Measurements from ENCODE around the gene NUDT22.

Gene NUDT22

DNA sequence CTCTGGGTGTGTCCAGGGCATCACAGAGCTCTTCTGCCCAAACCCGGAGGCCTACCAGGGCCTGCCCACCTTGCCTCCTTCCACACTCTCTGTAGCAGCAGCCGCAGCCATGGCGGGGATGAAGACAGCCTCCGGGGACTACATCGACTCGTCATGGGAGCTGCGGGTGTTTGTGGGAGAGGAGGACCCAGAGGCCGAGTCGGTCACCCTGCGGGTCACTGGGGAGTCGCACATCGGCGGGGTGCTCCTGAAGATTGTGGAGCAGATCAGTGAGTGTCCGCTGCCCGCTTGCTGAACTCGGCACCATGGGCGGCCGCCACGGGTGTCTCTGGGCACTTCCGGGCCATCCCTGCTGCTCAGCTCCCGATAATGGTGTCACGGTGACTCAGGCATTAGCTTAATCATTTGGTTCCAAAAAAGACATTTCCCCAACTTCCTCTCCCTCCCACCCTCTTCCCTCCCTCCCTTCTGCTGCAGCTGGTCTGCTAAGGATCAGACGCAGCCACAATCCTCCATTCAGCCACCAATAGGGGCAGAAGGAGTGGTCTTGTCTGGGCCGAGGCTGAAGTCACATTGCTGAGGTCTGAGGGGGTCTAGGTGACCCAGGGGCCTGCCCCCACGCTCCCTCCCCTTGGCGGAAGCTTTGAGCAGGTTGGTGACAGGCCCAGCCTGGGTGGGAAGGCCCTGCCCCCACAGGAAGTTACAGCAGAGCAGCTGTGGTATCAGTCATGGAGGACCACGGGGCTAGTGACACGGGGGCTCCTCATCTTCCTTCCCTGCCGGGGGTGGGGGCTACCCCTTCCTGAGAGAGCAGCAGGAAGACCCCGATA, 18.6 kb upstream of the NUDT22 start:
- DNase-seq = no peak

DNA sequence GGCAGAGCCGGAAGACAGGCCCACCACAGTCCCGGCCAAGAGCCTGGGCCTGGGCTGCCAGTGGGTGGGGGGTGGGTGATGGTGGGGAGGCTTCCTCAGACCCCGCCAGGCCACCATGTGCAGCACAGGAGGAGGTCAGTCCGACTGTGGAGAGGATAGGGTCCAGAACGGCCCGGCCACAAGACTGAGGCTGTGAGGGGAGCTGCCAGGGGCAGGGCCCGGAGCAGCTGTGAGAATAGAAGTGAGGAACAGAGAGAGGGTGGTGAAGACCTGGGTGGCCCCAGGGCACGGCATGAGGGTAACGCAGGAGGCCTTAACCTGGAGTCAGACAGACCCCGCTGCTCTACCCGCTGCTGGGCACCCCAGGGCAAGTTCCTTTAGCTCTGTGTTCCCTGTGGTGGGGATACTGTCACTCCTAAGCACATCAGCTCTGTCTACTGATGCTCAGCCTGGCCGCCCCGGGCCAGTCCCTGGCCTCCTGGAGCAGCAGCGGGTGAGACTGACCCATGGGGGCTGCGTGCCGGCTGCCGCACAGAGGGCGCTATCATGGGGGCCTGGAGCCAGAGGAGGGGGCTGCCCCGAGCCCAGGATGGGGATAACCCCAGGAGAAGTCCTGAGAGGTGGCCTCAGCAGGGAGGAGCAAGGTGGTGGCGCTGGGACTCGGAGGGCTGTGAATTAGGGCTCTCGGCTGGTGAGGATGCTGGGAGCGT, 17.8 kb upstream of the NUDT22 start:
- no peak for DNase-seq

DNA sequence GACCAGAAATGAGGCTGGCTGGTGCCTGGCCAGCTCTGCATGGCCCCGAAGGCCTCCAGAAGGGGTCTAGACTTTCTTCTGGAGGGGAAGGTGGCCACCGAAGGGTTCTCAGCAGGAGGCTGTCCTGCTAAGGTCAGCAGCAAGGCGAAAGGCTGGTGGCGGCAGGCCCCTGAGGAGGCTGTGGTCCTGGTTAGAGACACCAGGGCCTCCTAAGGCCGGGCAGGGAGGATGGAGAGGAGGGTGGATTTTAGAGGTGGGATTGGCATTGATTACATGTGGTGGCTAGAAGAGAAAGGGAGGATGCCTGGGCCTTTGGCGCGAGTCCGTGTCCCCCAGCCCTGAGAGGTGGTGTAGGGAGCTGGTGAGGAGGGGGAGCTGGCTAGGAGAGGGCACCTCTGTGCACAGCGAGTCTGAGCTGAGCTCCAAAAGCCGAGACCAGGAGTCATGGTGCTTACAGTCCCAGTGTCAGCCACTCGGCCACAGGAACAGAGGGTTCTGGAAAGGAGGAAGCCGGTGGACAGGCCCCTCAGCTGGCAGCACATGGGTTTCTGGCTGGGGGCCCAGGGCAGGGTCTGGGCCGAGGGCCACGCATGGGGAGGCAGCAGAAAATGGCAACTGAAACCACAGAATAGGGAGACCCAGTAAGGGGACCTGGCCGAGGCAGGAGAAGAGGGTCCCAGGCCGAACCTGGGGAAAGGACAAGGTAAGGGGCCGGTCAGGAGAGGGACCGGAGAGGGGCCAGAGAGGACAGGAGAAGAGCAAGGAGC, 17.1 kb upstream of the NUDT22 start:
- DNase-seq = no peak

DNA sequence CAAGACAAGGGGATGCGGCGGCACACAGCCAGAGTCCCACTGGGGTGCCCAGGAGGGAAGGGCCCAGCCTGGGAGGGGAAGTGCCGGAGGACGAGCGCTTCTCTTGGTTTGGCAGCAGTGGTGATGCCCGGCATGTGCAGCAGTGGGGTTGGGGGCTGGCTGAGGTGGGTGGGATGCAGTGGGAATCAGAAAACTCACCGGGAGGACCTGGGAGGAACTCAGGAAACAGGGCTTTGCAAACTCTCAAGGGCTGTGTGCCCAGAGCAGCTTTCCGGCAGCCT, 16.6 kb upstream of the NUDT22 start:
- DNase-seq = no peak

DNA sequence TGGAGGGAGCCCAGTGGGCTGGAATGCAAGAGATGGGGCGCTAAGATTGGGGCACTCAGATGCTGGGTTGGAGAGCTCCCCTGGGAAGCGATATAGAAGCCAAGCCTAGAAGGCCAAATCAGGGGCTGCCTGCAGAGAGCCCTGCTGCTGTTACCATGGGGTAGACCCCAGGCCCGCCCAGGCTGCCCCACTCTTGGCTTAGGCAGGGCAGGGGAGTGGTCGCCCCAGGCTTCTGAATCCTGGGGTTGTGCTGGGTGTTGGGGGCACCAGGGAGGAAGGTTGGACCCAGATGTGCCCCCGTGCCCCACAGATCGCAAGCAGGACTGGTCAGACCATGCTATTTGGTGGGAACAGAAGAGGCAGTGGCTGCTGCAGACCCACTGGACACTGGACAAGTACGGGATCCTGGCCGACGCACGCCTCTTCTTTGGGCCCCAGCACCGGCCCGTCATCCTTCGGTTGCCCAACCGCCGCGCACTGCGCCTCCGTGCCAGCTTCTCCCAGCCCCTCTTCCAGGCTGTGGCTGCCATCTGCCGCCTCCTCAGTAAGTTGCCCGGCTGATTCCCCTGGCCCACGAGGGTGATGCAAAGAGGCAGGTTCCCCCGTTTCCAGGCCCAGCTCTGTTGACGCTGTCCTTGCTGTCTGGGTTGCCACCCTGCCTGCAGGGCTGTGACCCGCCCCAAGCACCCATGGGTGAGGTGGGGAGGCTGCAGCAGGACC, 15.6 kb upstream of the NUDT22 start:
- DNase-seq = no peak

DNA sequence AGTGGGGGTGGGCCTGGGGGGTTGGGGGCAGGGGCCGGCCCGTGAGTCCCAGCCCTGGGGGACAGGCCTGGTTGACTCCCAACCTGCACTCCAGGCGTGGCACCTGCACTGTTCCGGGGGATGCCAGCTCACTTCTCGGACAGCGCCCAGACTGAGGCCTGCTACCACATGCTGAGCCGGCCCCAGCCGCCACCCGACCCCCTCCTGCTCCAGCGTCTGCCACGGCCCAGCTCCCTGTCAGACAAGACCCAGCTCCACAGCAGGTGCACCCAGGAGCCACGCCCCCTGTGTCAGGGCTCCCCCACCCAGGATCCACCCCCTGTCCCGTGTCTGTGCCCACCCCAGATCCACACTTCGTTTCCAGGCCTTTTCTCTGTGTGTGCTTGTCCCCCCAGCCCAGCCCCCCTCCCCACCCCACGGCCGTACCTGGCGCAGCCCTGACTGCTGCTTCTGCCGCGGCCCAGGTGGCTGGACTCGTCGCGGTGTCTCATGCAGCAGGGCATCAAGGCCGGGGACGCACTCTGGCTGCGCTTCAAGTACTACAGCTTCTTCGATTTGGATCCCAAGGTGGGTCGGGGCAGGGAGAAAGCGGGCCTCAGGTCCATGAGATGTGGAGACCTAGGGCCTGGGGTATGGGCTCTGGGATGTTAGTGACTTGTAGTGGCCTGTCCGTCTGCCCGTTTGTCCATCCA, 14.7 kb upstream of the NUDT22 start:
- no peak for DNase-seq

DNA sequence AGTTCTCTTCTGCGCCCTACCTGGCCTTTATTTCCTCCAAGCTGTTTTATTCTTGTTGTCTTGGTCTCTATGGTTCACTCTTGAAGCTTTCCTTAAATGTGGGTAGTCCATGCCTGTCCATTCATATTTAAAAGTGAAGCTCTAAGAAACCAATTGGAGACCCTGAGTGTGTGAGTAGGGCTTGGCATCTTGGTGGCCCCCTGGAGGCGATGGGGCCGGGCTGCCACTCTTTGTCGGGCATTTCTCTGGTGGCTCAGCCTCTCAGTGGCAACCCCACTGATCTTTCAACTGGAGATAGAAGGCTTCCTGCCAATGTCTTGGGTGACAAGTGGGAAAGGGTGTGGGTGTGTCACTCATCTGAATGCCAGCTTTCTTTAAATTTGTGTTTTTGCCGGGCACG, 9.2 kb upstream of the NUDT22 start:
- DNase-seq = no peak

DNA sequence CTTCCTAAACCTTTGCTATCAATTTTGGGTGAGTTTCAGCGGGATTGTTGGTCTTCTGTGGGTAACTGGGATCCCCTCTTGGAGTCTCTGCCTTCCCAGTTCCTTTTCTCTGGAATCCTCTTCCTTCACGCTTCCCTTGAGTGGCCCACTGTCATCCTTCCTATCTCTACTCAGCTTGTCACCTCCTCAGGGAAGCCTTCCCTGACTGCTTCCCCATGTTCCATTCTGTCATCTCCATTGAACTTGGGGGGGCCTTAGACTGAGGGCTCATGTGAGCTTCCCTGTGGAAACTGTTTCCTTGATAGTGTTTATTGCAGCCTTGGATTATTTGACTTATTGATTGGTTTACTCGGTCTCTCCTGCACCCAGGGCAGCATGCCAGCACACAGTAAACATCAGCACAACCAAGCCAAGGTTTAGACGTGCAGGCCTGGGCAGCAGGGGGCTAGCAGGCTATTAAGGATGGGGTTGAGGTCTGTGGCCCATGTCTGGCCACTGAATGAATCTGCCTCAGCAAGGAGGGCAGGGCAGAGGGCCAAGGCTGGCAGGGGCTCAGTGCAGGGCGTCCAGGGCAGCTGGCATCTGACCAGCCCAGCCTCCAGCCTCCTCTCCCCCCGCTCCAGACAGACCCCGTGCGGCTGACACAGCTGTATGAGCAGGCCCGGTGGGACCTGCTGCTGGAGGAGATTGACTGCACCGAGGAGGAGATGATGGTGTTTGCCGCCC, 7.3 kb upstream of the NUDT22 start:
- no peak for DNase-seq

DNA sequence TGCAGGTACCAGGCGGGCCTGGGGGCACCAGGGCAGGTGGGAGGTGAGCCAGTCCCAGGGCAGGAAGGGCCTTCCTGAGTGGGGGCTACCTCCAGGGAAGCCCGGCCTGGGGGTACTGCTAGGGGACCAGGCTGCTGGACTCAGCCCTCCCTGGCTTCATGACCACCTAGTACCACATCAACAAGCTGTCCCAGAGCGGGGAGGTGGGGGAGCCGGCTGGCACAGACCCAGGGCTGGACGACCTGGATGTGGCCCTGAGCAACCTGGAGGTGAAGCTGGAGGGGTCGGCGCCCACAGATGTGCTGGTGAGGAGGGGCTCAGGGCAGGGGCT, 6.8 kb upstream of the NUDT22 start:
- no peak for DNase-seq

DNA sequence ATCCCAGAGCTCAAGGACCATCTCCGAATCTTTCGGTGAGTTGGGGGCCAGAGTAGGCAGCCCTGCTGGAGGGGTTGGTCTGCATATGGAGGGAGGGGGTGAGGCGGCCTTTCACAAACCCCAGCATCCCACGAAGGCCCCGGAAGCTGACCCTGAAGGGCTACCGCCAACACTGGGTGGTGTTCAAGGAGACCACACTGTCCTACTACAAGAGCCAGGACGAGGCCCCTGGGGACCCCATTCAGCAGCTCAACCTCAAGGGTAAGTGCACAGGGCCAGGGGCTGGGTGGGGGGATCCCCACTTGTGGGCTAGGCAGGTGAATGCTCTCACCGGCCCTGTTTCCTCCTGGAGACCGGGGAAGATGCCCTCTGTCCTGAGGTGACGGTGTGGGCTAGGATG, 6.3 kb upstream of the NUDT22 start:
- DNase-seq = no peak

DNA sequence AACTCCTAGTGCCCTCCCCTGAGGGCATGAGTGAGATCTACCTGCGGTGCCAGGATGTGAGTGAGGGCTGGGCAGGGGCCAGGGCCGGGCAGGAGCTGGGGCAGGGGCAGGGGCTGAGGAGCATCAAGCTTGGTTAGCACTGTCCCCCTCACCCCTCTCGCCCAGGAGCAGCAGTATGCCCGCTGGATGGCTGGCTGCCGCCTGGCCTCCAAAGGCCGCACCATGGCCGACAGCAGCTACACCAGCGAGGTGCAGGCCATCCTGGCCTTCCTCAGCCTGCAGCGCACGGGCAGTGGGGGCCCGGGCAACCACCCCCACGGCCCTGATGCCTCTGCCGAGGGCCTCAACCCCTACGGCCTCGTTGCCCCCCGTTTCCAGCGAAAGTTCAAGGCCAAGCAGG, 5.8 kb upstream of the NUDT22 start:
- no peak for DNase-seq

DNA sequence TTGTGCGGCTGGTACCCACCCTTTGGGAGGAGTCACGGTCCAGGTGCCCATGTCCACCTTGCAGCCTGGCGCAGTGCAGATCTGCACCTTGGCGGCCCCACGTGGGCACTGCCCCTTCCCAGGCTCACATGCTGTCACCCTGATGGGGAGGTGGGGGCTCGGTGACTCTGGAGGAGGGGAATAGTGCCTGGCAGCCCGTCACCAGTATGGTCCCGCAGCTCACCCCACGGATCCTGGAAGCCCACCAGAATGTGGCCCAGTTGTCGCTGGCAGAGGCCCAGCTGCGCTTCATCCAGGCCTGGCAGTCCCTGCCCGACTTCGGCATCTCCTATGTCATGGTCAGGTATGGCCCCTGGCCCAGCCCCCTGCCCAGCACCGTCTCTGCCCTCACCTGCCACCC, 5.3 kb upstream of the NUDT22 start:
- DNase-seq = no peak

DNA sequence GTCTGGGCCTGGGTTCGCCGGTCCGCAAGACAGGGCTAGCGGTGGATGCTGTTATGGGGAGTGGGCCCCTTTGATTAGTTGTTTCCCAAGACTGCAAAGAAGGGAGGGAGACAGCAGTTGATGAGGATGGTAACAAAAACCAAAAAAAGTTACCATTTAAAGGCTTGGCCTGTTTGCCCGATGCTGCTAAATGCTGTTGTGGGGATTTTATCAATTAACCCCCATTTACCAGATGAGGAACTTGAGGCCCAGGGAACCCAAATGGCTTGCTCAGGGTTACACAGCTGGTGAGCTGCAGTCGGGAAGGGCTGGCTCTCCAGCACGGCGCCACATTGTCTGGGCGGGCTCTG, 3.4 kb upstream of the NUDT22 start:
- no peak for DNase-seq

DNA sequence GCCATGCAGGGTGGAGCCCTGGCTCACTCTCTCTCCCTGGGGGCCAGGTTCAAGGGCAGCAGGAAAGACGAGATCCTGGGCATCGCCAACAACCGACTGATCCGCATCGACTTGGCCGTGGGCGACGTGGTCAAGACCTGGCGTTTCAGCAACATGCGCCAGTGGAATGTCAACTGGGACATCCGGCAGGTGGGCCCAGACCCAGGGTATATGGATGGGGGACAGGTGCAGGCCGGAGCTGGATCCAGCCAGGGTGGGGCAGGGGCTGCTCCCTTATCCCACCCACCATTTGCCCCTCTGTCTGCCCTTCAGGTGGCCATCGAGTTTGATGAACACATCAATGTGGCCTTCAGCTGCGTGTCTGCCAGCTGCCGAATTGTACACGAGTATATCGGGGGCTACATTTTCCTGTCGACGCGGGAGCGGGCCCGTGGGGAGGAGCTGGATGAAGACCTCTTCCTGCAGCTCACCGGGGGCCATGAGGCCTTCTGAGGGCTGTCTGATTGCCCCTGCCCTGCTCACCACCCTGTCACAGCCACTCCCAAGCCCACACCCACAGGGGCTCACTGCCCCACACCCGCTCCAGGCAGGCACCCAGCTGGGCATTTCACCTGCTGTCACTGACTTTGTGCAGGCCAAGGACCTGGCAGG, 2.9 kb upstream of the NUDT22 start:
- no peak for DNase-seq

DNA sequence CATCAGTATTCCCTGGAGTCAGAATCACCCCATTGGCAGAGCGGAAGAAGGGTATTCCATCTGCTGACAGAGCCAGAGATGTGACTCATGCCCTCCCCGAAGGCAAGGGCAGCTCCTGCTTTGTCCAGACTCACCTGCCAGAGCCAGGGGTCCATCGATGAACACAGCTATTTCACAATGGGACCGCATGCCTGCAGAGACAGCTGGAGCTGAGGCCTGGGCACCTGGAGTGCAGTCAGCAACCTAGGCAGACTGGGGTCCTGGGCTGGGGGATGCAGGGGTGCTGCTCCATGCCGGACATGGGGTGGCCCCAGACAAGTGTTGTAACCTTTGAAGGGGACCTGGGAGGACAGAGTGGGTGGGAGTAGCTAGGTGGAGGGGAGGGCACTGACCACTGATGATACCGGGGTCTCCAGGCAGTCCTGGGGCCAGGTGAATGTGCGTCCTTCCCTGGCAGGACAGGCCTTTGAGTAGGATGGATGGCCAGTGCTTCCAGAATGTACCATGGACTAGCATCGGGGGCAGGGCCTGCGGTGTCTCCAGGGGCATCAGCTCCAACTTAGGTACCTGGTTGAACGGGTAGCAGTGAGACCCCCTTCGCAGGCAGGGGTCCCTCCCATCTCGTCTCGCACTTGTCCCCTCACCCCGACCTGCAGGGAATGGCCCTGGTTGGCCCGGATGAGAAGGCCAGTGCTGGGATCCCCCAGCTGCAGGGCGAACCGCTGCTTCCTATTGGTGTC, 1.8 kb upstream of the NUDT22 start:
- peak; percentile 31 for DNase-seq

DNA sequence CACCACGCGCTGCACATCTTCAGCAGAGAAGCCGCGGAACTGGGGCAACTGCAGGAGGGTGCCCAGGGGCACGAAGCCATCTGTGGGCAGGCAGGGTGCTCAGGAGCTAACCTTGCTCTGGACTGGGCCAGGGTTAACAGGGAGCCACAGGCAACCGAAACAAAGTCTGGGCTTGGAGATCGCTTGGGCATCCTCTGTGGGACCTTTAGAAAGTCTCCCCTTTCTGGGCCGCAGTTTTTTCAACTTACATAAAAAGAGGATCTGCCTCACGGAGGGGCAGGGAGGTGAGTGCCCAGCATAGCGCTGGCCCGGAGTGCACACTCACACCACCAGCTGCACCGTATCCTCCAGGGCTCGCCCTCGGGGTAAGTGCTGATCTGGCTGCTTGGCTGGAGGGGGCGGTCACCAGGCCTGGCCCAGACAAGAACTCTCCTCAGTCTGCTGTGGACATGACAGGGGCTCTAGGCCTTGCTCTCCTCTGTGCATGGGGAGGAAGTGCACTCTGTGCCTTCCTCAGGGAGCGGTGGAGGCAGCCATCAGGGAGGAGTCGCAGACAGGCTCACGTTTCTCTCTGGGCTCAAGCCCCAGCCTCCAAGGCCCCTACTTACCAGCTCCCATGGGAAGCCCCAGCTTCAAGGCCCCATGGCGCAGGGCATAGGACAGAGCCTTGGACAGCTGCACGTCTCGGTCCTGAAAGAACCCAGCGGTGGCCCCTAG, 1.0 kb upstream of the NUDT22 start:
- peak; percentile 24 for DNase-seq

DNA sequence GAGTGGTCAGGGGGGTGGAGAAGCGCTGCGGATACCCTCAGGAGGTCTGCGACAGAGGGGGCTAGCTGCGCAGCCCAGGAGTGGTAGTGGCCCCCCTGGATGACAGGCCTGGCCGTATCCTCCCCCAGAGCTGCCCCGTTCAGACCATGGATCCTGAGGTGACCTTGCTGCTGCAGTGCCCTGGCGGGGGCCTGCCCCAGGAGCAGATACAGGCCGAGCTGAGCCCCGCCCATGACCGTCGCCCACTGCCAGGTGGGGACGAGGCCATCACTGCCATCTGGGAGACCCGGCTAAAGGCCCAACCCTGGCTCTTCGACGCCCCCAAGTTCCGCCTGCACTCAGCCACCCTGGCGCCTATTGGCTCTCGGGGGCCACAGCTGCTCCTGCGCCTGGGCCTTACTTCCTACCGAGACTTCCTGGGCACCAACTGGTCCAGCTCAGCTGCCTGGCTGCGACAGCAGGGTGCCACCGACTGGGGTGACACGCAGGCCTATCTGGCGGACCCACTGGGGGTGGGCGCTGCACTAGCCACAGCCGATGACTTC, 505 bp downstream of the NUDT22 start:
- peak; percentile 52 for DNase-seq

DNA sequence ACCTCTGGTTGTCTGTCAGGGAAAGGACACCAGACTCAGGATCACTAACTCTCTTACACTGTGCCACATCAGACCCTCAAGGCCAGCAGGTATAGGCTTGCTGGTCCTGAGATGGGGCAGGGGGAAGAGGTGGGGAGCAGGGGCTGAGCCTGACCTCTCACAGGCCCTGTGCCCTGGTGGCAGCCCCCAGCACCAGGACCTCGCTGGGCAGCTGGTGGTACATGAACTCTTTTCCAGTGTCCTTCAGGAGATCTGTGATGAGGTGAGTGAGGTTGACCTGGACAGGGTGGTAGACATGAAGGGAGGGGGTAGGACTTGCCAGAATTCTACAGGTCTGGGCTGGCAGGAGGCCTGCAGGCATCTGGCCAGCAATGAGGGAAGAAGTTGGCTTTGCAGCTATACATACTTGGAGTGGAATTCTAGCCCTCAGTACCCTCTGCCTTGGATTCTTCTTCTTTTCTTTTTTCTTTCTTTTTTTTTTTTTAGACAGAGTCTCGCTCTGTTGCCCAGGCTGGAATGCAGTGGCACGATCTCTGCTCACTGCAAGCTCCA, 1.4 kb downstream of the NUDT22 start:
- DNase-seq = no peak

DNA sequence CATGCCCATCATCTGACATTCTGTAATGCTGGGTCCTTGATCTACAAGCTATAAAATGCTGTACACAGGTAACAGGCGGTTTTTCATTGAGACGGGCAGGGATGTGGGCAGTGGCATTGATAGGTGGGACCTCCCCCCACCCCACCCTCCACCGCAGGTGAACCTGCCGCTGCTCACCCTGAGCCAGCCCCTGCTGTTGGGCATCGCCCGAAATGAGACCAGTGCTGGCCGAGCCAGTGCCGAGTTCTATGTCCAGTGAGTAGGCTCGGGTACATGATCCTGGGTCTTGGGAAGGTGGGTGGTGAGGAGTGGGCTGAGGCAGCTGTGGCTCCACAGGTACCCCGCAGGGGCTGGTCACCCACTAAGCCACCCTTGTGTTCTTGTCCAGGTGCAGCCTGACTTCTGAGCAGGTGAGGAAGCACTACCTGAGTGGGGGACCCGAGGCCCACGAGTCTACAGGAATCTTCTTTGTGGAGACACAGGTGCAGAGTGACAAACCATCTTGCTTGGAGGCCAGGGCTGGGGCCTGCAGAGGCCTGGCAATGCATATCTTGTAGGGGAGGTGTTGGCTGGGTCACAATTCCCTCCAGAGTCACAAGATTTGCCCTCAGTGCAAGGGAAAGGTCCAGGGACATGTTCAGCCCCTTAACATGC, 3.1 kb downstream of the NUDT22 start:
- no peak for DNase-seq

Measured in 8988T (cell line).